IMR-90 (cell line): ENCODE data around the gene FSTL1. TPM values are rescaled to one million over a fixed set of nuclear protein-coding genes. Genes with fewer than 3 reads are reported as not detected.

Experiments used
- ATAC-seq: fragments of 200-7000 bp; cut with Tn5 transposase; 2 replicates; pipeline ENCODE4 v1.9.1; 2020; ENCODE audit warnings: low read depth, mild to moderate bottlenecking, moderate library complexity
- BruUV-seq: library from RNA; stranded (reverse); fragments of 400-500 nt; replicated peaks from 2 replicates; lab custom pipeline; 2021; lab: Mats Ljungman, UMichigan
- CTCF ChIA-PET: fragments of 300-600 bp; formaldehyde crosslinking; extraction: SDS; loops from one replicate; lab custom pipeline; 2021; ENCODE audit warnings: antibody characterized with exemption; lab: Yijun Ruan, JAX
- POLR2A ChIA-PET: fragments of 300-600 bp; sonication (Branson Sonifier 250); formaldehyde crosslinking; loops from one replicate; lab custom pipeline; 2022; ENCODE audit warnings: antibody characterized with exemption; ENCODE audit not compliant: unreplicated experiment; lab: Charles Lee
- DNase-seq: peaks from one replicate; pipeline ENCODE4 v3.0.0; 2013
- H2AFZ ChIP-seq: replicated peaks from 2 replicates; pipeline ENCODE3; 2013; ENCODE audit warnings: low read length, mild to moderate bottlenecking; ENCODE audit not compliant: poor library complexity
- H2AK5ac ChIP-seq: 2 replicates; pipeline ENCODE4 v1.6.1; 2013; ENCODE audit warnings: low read depth, low read length, inconsistent platforms
- H2AK9ac ChIP-seq: replicated peaks from 2 replicates; pipeline ENCODE3; 2013; ENCODE audit warnings: mild to moderate bottlenecking, low read depth, low read length, moderate library complexity; ENCODE audit not compliant: poor library complexity
- H2BK120ac ChIP-seq: 2 replicates; pipeline ENCODE4 v1.6.1; 2013; ENCODE audit warnings: low read depth, low read length, inconsistent platforms
- H2BK15ac ChIP-seq: 3 replicates; pipeline ENCODE4 v1.6.1; 2013; ENCODE audit warnings: low read depth, low read length, inconsistent platforms
- H2BK20ac ChIP-seq: 2 replicates; pipeline ENCODE4 v1.6.1; 2013; ENCODE audit warnings: low read depth, mild to moderate bottlenecking, inconsistent platforms, low read length, moderate library complexity
- H2BK5ac ChIP-seq: 2 replicates; pipeline ENCODE4 v1.6.1; 2013; ENCODE audit warnings: mild to moderate bottlenecking, low read depth, low read length, inconsistent platforms; ENCODE audit not compliant: poor library complexity, severe bottlenecking
- H3K14ac ChIP-seq: replicated peaks from 2 replicates; pipeline ENCODE4 v1.6.1; 2013; ENCODE audit warnings: low read depth, low read length, inconsistent platforms
- H3K18ac ChIP-seq: 2 replicates; pipeline ENCODE4 v1.6.1; 2013; ENCODE audit warnings: low read depth, low read length, control low read depth
- H3K23ac ChIP-seq: 2 replicates; pipeline ENCODE4 v1.6.1; 2013; ENCODE audit warnings: low read depth, low read length, inconsistent platforms
- H3K27ac ChIP-seq: 2 replicates; pipeline ENCODE4 v1.5.1; 2013; ENCODE audit warnings: mild to moderate bottlenecking, control low read depth, low read length; ENCODE audit not compliant: insufficient read depth
- H3K27me3 ChIP-seq: 2 replicates; pipeline ENCODE4 v1.6.1; 2013; ENCODE audit warnings: low read length; ENCODE audit not compliant: control insufficient read depth, insufficient read depth
- H3K36me3 ChIP-seq: 2 replicates; pipeline ENCODE4 v1.6.1; 2013; ENCODE audit warnings: low read length, mixed read lengths; ENCODE audit not compliant: control insufficient read depth, insufficient read depth
- H3K4ac ChIP-seq: 2 replicates; pipeline ENCODE4 v1.6.1; 2013; ENCODE audit warnings: low read depth, low read length, inconsistent platforms
- H3K4me1 ChIP-seq: 2 replicates; pipeline ENCODE4 v1.6.1; 2013; ENCODE audit warnings: low read length, mixed read lengths; ENCODE audit not compliant: control insufficient read depth, insufficient read depth
- H3K4me2 ChIP-seq: 2 replicates; pipeline ENCODE4 v1.6.1; 2013; ENCODE audit warnings: low read depth, mild to moderate bottlenecking, control low read depth, low read length, moderate library complexity
- H3K4me3 ChIP-seq: 2 replicates; pipeline ENCODE4 v1.5.1; 2013; ENCODE audit warnings: low read depth, mild to moderate bottlenecking, control low read depth, low read length, moderate library complexity; ENCODE audit not compliant: insufficient read depth
- H3K56ac ChIP-seq: 2 replicates; pipeline ENCODE4 v1.6.1; 2013; ENCODE audit warnings: low read length, inconsistent platforms; ENCODE audit not compliant: insufficient read depth; ENCODE audit errors: extremely low read depth
- H3K79me1 ChIP-seq, 2 experiments: 2 replicates each; pipeline ENCODE4 v1.6.1; 2013; ENCODE audit warnings: low read length in 2 of 2, inconsistent platforms in 1 of 2, low read depth in 1 of 2
- H3K9ac ChIP-seq: 2 replicates; pipeline ENCODE4 v1.6.1; 2013; ENCODE audit warnings: low read depth, low read length, control low read depth
- H3K9me1 ChIP-seq: 2 replicates; pipeline ENCODE4 v1.6.1; 2013; ENCODE audit warnings: low read length, inconsistent platforms; ENCODE audit not compliant: insufficient read depth
- H3K9me3 ChIP-seq: 2 replicates; pipeline ENCODE4 v1.6.1; 2013; ENCODE audit warnings: low read length; ENCODE audit not compliant: control insufficient read depth, insufficient read depth
- H4K20me1 ChIP-seq: 2 replicates; pipeline ENCODE4 v1.6.1; 2013; ENCODE audit warnings: low read length, inconsistent platforms; ENCODE audit not compliant: insufficient read depth
- H4K5ac ChIP-seq: 2 replicates; pipeline ENCODE4 v1.6.1; 2013; ENCODE audit warnings: mild to moderate bottlenecking, low read depth, low read length, control low read depth
- H4K8ac ChIP-seq, 2 experiments: 2 replicates each; pipeline ENCODE4 v1.6.1; 2013; ENCODE audit warnings: low read depth in 2 of 2, low read length in 2 of 2, control low read depth in 1 of 2, inconsistent platforms in 1 of 2
- H4K91ac ChIP-seq: 2 replicates; pipeline ENCODE4 v1.6.1; 2013; ENCODE audit warnings: low read depth, low read length, inconsistent platforms; ENCODE audit not compliant: insufficient read depth
- BHLHE40 ChIP-seq: fragments of 150-350 bp; IDR thresholded peaks from 2 replicates; pipeline ENCODE4 v1.6.1; 2016; ENCODE audit warnings: mild to moderate bottlenecking, low read depth, low read length
- CHD1 ChIP-seq: IDR thresholded peaks from 2 replicates; pipeline ENCODE4 v1.6.1; 2012; ENCODE audit warnings: low read depth, low read length, improper control_type of control experiment
- MAFK ChIP-seq: IDR thresholded peaks from 2 replicates; pipeline ENCODE4 v1.6.1; 2012; ENCODE audit warnings: low read depth, low read length, improper control_type of control experiment
- MAZ ChIP-seq: IDR thresholded peaks from 2 replicates; pipeline ENCODE4 v1.6.1; 2012; ENCODE audit warnings: low read depth, mild to moderate bottlenecking, low read length, improper control_type of control experiment, moderate library complexity, borderline replicate concordance
- NFE2L2 ChIP-seq: fragments of 150-350 bp; IDR thresholded peaks from 2 replicates; pipeline ENCODE4 v1.6.1; 2016; ENCODE audit warnings: low read depth, mild to moderate bottlenecking, low read length
- RCOR1 ChIP-seq: IDR thresholded peaks from 2 replicates; pipeline ENCODE4 v1.6.1; 2012; ENCODE audit warnings: mild to moderate bottlenecking, low read length, improper control_type of control experiment; ENCODE audit not compliant: insufficient replicate concordance
- SMC3 ChIP-seq: fragments of 150-350 bp; IDR thresholded peaks from 2 replicates; pipeline ENCODE4 v1.6.1; 2016; ENCODE audit warnings: low read depth, mild to moderate bottlenecking, antibody characterized with exemption, low read length, moderate library complexity
- whole genome bisulfite sequencing, 2 experiments: methylation state at CpG; one replicate each; pipeline versions ENCODE4 v1.1.5 to v1.1.7; 2013; ENCODE audit warnings: missing lambda C conversion rate in 2 of 2; ENCODE audit not compliant: insufficient read length in 1 of 2; ENCODE audit errors: extremely low coverage in 2 of 2; 5-methylcytosine and 5-hydroxymethylcytosine counted together
- dilution Hi-C: fragments of 300-500 bp; cut with HindIII; formaldehyde crosslinking; loops from one replicate; pipeline ENCODE4 v1.14.3; 2018; ENCODE audit warnings: low sequenced_read_pairs; ENCODE audit not compliant: unreplicated experiment
- in situ Hi-C: fragments of 300-500 bp; cut with MboI; formaldehyde crosslinking; loops from 3 replicates; pipeline ENCODE4 v1.14.3; 2019; ENCODE audit warnings: low sequenced_read_pairs, inconsistent platforms, mixed read lengths
- intact Hi-C: fragments of 100-400 bp; cut with micrococcal nuclease; formaldehyde crosslinking; loops from 2 replicates; pipeline ENCODE4 v1.10.0; 2022
- polyA plus RNA-seq, 3 experiments: library from polyadenylated mRNA; depleted of rRNA; stranded (reverse); fragments of >200 nt; gene quantifications; 2 replicates each; pipeline ENCODE4 v1.2.3, GENCODE V29; 2012; ENCODE audit warnings: low replicate concordance in 1 of 3
- total RNA-seq: library from RNA; depleted of rRNA; stranded (reverse); fragments of >200 nt; gene quantifications from 2 replicates; pipeline ENCODE4 v1.2.3, GENCODE V29; 2012

FSTL1 gene
- total and polyA plus RNA-seq, 2 of the 4 experiments (the other 2 are of a cell fraction) = 864 to 1,642 TPM

DNA sequence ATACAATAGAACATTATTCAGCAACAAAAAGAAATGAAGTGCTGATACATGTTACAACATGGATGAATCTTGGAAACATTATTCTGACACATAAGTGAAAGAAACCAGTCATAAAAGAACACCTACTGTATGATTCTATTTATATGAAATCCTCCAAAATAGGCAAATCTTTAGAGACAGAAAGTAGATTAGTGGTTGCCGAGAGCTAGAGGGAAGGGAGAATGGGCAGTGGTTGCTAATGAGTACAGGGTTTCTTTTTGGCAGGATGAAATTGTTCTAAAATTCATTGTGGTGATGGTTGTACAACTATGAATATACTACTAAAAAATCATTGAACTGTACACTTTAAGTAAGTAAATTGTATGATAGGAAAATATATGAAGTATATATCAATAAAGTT lies 95.3 kb downstream of the FSTL1 start:
- Histone ChIP-seq H3K18ac (no peak overlapping the region), H3K79me1 (no peaks in the 10 kb centered on the region), H3K56ac (no peak overlapping the region), H3K9me3 (no peaks in the 10 kb centered on the region), H2AK5ac (no peak overlapping the region), H3K27ac (no peak overlapping the region), H3K14ac (no peak overlapping the region), H3K4ac (no peak overlapping the region), H3K4me1 (peaks cover 3% of the 10 kb centered on the region; the same call in 1 of the 2 replicates), H4K8ac (no peak overlapping the region), H3K4me3 (no peak overlapping the region), H2AK9ac (no peak overlapping the region), H2BK120ac (no peak overlapping the region), H3K23ac (no peak overlapping the region), H3K9ac (no peak overlapping the region), H3K4me2 (no peak overlapping the region), H4K20me1 (no peaks in the 10 kb centered on the region), H2BK15ac (no peak overlapping the region), H2BK5ac (no peak overlapping the region), H2BK20ac (no peak overlapping the region), H2AFZ (no peak overlapping the region), H4K5ac (no peak overlapping the region), H3K9me1 (peaks cover 2% of the 10 kb centered on the region; the same call in 1 of the 2 replicates), H3K27me3 (peaks cover 18% of the 10 kb centered on the region), H4K91ac (no peak overlapping the region), H3K36me3 (no peaks in the 10 kb centered on the region)
- ChIA-PET POLR2A (no interaction called here), CTCF (interaction anchor here (0.5 kb wide), 1 partner anchor 1048 kb away, joined by 4 read pairs; no protein-coding TSS in a partner anchor)
- ATAC-seq = no peak
- TF ChIP-seq NFE2L2 (no peak), SMC3 (no peak), MAZ (no peak), RCOR1 (no peak), BHLHE40 (no peak), MAFK (no peak), CHD1 (no peak)
- in situ Hi-C loops = no loop called here
- dilution Hi-C loops = no loop called here
- no CpG with 5 or more reads among the region's 1 CpG for WGBS, 2 experiments
- intact Hi-C loops = no loop called here
- no TSS peak for BruUV-seq
- no peak for DNase-seq
